ENCODE data around the gene FGD2. TPM values are rescaled to one million over a fixed set of nuclear protein-coding genes. Genes with fewer than 3 reads are reported as not detected.
"Not testable (repeated sequence)": the region's sequence is repeated elsewhere in the genome, so short reads cannot be mapped to it uniquely, and the experiment has no call there.

FGD2 gene
- total RNA-seq, 1 experiment from 2014 or later: 0.08 TPM

GRCh38 chr6:37024656-37025337, 19.3 kb downstream of the FGD2 start:
- DNase-seq (ENCODE audit: low read depth, low spot score): no peak
- in situ Hi-C loops (cut with HindIII; ENCODE audit: low pct_unique_long_range_greater_than_20kb, low sequenced_read_pairs): no loop called here

- in situ Hi-C loops (cut with HindIII; ENCODE audit: low pct_unique_long_range_greater_than_20kb, low sequenced_read_pairs): no loop called here
- DNase-seq (ENCODE audit: low read depth, low spot score): no peak
Measured at GRCh38 chr6:37025621-37026466, 20.4 kb downstream of the FGD2 start.

DNA sequence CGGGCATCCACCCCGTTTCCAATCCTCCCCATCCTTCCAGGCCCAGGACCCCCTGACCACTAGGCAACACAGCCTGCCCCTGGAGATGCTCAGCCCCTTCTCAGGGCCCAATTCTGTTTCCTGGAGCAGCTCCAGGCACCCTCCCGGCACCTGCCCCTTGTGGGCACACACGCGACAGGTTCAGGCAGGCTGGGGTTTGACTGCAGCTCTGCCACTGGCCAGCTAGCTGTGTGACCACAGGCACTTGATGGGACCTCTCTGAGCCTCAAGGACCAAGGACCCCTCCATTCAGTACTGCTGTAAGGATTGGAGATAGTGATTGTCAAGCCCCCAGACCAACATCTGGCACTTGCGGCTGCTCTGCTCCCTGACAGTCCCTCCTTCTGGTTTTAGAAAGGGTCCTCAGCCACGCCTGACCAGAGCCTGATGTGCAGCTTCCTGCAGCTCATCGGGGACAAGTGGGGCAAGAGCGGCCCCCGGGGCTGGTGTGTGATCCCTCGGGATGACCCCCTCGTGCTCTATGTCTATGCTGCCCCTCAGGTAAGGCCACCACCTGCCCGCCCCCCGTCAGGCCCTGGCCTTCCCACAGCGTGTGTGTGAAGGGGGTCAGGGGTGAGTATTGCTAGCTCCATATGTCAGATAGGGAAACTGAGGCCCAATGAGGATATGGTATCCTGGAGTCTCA, 21.7 kb downstream of the FGD2 start:
- in situ Hi-C loops (cut with HindIII; ENCODE audit: low pct_unique_long_range_greater_than_20kb, low sequenced_read_pairs): no loop called here
- no peak for DNase-seq (ENCODE audit: low read depth, low spot score)

DNA sequence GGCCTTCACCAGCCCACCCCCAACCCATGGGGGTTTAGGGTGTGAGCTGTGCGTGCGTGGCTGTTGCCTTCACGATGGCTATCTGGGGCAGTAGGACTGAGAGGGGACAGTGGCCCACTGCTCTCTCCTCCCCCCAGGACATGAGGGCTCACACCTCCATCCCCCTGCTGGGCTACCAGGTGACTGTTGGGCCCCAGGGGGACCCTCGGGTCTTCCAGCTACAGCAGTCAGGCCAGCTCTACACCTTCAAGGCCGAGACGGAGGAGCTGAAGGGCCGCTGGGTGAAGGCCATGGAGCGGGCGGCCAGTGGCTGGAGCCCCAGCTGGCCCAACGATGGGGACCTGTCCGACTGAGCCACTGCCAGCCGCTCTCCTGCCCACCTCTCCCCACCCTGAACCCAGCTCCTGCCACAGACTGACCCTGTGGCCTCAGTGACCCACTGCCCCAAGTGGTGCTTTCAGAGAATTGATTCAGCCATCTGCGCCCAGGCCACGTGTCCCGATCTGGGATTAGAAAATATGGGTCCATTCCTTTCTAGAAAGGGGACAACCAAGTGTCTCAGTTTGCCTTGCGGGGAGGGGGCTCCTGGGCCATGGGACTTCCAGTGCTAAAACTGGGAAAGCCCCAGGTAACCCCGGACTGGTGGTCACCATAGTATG, 22.5 kb downstream of the FGD2 start:
- in situ Hi-C loops (cut with HindIII; ENCODE audit: low pct_unique_long_range_greater_than_20kb, low sequenced_read_pairs): no loop called here
- no peak for DNase-seq (ENCODE audit: low read depth, low spot score)

- DNase-seq (ENCODE audit: low read depth, low spot score): peak; percentile 73
- in situ Hi-C loops (cut with HindIII; ENCODE audit: low pct_unique_long_range_greater_than_20kb, low sequenced_read_pairs): no loop called here
Measured at GRCh38 chr6:37029249-37029971, 24.0 kb downstream of the FGD2 start.

- in situ Hi-C loops (cut with HindIII; ENCODE audit: low pct_unique_long_range_greater_than_20kb, low sequenced_read_pairs): no loop called here
- DNase-seq (ENCODE audit: low read depth, low spot score): no peak
Measured at GRCh38 chr6:37030599-37030998, 25.1 kb downstream of the FGD2 start.

DNA sequence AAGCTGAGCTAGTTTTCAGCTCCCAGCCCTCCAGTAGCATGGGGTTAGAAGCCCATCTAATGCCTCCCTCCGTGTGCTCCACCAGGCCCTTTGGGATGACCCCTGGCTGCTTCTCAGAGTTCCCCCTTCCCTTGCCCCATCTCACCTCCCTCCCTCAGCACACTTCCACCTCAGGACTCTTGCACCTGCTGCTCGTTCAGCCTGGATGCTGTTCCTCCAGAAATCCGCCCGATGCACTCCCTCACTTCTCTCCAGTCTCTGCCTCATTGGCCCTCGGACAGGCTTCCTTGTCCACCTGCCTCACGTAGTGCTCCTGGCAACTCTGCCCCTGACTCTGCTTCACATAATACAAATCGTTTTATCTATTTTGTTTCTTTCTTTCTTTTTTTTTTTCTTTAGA, 26.8 kb downstream of the FGD2 start:
- DNase-seq (ENCODE audit: low read depth, low spot score): no peak
- in situ Hi-C loops (cut with HindIII; ENCODE audit: low pct_unique_long_range_greater_than_20kb, low sequenced_read_pairs): no loop called here

- in situ Hi-C loops (cut with HindIII; ENCODE audit: low pct_unique_long_range_greater_than_20kb, low sequenced_read_pairs): no loop called here
- no peak for DNase-seq (ENCODE audit: low read depth, low spot score)
Measured at GRCh38 chr6:37033255-37033654, 27.8 kb downstream of the FGD2 start.

- DNase-seq (ENCODE audit: low read depth, low spot score): no peak
- in situ Hi-C loops (cut with HindIII; ENCODE audit: low pct_unique_long_range_greater_than_20kb, low sequenced_read_pairs): no loop called here
Measured at GRCh38 chr6:37033819-37034795, 28.7 kb downstream of the FGD2 start.

GRCh38 chr6:37036146-37036545, 30.7 kb downstream of the FGD2 start:
- DNase-seq (ENCODE audit: low read depth, low spot score): no peak
- in situ Hi-C loops (cut with HindIII; ENCODE audit: low pct_unique_long_range_greater_than_20kb, low sequenced_read_pairs): no loop called here

- DNase-seq (ENCODE audit: low read depth, low spot score): no peak
- in situ Hi-C loops (cut with HindIII; ENCODE audit: low pct_unique_long_range_greater_than_20kb, low sequenced_read_pairs): no loop called here
Measured at GRCh38 chr6:37038292-37039198, 33.1 kb downstream of the FGD2 start.

DNA sequence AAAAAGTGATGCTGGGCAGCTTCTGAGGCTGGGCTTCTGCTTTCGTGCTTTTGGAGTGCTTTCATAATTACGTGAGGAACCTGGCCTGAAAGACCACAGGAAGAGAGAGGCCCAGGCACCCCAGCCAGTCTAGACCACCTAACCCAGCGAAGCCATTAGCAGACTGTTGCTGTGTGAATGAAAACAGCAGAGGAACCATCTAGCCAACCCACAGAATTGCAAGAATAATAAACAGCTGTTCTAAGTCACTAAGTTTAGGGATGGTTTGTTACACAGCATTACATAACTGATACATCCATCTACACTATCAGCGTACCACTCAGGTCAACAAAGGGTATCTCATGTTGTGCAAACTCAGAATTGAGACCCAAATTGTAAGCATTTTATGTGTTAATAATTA, 34.5 kb downstream of the FGD2 start:
- no peak for DNase-seq (ENCODE audit: low read depth, low spot score)
- in situ Hi-C loops (cut with HindIII; ENCODE audit: low pct_unique_long_range_greater_than_20kb, low sequenced_read_pairs): no loop called here

- in situ Hi-C loops (cut with HindIII; ENCODE audit: low pct_unique_long_range_greater_than_20kb, low sequenced_read_pairs): no loop called here
- no peak for DNase-seq (ENCODE audit: low read depth, low spot score)
Measured at GRCh38 chr6:37041521-37041920, 36.1 kb downstream of the FGD2 start.

DNA sequence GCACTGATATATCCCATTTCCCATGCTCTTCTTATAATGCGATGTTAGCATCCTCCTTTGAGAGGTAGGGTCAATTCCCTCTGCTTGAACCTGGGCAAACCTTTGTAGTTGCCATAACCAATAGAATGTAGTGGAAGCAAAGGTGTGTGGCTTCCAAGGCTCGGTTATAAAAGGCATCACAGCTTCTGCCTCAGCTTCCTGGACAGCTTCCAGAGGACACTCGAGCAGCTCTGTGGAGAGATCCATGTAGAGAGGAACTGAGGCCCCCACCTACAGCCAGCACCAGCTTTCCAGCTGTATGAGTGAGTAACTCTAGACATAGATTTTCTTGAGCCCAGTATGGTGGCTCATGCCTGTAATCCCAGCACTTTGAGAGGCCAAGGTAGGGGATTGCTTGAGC, 36.7 kb downstream of the FGD2 start:
- in situ Hi-C loops (cut with HindIII; ENCODE audit: low pct_unique_long_range_greater_than_20kb, low sequenced_read_pairs): no loop called here
- no peak for DNase-seq (ENCODE audit: low read depth, low spot score)

GRCh38 chr6:37043091-37043490, 37.6 kb downstream of the FGD2 start:
- DNase-seq (ENCODE audit: low read depth, low spot score); in situ Hi-C loops (cut with HindIII; ENCODE audit: low pct_unique_long_range_greater_than_20kb, low sequenced_read_pairs): not testable (repeated sequence)

DNA sequence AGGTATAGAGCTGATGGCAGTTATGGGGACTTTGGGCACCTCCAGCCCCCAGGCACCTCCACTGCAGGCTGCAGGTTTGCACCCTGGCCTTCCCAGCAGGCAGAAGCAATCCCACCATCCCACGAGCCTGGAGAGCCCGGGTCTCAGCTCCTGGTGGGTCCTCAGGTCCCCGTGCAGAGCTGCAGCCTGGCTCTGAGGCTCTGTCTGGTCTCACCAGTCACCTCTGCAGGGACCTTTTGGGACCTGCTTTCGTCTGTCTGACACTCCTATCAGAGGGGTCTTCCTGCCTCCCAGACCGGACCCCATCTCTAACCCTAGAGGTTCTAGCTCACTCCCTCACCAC, 41.9 kb downstream of the FGD2 start:
- DNase-seq (ENCODE audit: low read depth, low spot score): no peak
- in situ Hi-C loops (cut with HindIII; ENCODE audit: low pct_unique_long_range_greater_than_20kb, low sequenced_read_pairs): no loop called here
